ENCODE data around the gene RALA. TPM values are rescaled to one million over a fixed set of nuclear protein-coding genes. Genes with fewer than 3 reads are reported as not detected.

RALA gene
- total and polyA plus RNA-seq, 2 of the 13 experiments (the other 11 are each of a cell fraction or from before 2014, with no cell fraction given) = 11.8 to 19.5 TPM

DNA sequence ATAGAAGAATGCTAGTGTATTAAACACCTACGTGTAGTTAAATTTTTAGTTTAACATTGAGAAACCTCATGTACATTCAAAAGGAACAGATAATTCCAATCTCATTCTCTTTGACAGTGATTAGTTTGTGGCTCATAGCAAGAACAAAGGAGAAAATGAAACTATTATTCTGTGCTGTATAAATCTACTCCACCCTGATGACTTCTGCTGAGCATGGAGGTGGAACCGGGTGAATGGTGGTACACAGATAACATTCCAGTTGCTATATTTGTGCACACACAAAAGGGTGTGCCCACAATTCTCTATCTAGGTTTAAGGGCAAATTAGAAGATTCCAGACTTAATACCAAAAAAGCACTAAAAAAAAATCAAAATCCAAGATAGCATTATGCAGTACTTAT is 17.0 kb upstream of the RALA start:
- Histone ChIP-seq H3K27ac (ENCODE audit: extremely low read length, insufficient read depth, low read length) (no peak overlapping the region), H3K9ac (ENCODE audit: insufficient read depth, low read depth, low read length) (no peak overlapping the region), H4K20me1 (ENCODE audit: insufficient read depth, low read length) (no peaks in the 10 kb centered on the region), H3K36me3 (replicated peaks in 1 of 2; ENCODE audit: control insufficient read depth in 1 of 2, insufficient read depth in 2 of 2, low read length in 2 of 2) (no peaks in the 10 kb centered on the region), H3K4me3 (replicated peaks in 1 of 3; ENCODE audit: insufficient read depth in 1 of 3, low read depth in 2 of 3, low read length in 3 of 3) (no peak overlapping the region), H2AFZ (ENCODE audit: low read length) (no peak overlapping the region), H3K4me1 (ENCODE audit: insufficient read depth, low read length) (no peaks in the 10 kb centered on the region), H3K79me2 (ENCODE audit: insufficient read depth, low read length) (no peaks in the 10 kb centered on the region), H3K9me3 (ENCODE audit: low read length) (no peaks in the 10 kb centered on the region), H3K4me2 (ENCODE audit: low read depth, low read length) (no peak overlapping the region), H3K27me3 (ENCODE audit: control insufficient read depth in 1 of 2, insufficient read depth in 2 of 2, low read length in 2 of 2) (no peaks in the 10 kb centered on the region; a peak in 1 of 5 replicates)
- DNase-seq (ENCODE audit: low spot score) = no peak
- WGBS (ENCODE audit: low lambda C conversion rate) = 67% methylated on average over 2 of the region's 2 CpGs
- intact Hi-C loops (cut with micrococcal nuclease; ENCODE audit: unreplicated experiment) = no loop called here
- CTCF ChIA-PET (ENCODE audit: low intra/inter-chr PET ratio, low total read pairs) = no interaction called here
- no peak for ATAC-seq
- no peak for FAIRE-seq
- POLR2A ChIA-PET = interaction anchor here (1.0 kb wide), 1 partner anchor 15 kb away, joined by 3 read pairs; no protein-coding TSS in a partner anchor
- BruUV-seq (replicated peaks) = no TSS peak
- TF ChIP-seq MAF1 (CRISPR knock-in tag; IDR thresholded peaks at IDR 0.05; ENCODE audit: borderline replicate concordance) = no peak
- TF ChIP-seq, protein P1, sequence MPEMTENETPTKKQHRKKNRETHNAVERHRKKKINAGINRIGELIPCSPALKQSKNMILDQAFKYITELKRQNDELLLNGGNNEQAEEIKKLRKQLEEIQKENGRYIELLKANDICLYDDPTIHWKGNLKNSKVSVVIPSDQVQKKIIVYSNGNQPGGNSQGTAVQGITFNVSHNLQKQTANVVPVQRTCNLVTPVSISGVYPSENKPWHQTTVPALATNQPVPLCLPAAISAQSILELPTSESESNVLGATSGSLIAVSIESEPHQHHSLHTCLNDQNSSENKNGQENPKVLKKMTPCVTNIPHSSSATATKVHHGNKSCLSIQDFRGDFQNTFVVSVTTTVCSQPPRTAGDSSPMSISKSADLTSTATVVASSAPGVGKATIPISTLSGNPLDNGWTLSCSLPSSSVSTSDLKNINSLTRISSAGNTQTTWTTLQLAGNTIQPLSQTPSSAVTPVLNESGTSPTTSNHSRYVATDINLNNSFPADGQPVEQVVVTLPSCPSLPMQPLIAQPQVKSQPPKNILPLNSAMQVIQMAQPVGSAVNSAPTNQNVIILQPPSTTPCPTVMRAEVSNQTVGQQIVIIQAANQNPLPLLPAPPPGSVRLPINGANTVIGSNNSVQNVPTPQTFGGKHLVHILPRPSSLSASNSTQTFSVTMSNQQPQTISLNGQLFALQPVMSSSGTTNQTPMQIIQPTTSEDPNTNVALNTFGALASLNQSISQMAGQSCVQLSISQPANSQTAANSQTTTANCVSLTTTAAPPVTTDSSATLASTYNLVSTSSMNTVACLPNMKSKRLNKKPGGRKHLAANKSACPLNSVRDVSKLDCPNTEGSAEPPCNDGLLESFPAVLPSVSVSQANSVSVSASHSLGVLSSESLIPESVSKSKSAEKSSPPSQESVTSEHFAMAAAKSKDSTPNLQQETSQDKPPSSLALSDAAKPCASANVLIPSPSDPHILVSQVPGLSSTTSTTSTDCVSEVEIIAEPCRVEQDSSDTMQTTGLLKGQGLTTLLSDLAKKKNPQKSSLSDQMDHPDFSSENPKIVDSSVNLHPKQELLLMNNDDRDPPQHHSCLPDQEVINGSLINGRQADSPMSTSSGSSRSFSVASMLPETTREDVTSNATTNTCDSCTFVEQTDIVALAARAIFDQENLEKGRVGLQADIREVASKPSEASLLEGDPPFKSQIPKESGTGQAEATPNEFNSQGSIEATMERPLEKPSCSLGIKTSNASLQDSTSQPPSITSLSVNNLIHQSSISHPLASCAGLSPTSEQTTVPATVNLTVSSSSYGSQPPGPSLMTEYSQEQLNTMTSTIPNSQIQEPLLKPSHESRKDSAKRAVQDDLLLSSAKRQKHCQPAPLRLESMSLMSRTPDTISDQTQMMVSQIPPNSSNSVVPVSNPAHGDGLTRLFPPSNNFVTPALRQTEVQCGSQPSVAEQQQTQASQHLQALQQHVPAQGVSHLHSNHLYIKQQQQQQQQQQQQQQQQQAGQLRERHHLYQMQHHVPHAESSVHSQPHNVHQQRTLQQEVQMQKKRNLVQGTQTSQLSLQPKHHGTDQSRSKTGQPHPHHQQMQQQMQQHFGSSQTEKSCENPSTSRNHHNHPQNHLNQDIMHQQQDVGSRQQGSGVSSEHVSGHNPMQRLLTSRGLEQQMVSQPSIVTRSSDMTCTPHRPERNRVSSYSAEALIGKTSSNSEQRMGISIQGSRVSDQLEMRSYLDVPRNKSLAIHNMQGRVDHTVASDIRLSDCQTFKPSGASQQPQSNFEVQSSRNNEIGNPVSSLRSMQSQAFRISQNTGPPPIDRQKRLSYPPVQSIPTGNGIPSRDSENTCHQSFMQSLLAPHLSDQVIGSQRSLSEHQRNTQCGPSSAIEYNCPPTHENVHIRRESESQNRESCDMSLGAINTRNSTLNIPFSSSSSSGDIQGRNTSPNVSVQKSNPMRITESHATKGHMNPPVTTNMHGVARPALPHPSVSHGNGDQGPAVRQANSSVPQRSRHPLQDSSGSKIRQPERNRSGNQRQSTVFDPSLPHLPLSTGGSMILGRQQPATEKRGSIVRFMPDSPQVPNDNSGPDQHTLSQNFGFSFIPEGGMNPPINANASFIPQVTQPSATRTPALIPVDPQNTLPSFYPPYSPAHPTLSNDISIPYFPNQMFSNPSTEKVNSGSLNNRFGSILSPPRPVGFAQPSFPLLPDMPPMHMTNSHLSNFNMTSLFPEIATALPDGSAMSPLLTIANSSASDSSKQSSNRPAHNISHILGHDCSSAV (CRISPR knock-in tag; IDR thresholded peaks at IDR 0.05; ENCODE audit: borderline replicate concordance) = no peak
- no peak for TF ChIP-seq ZNF546 (CRISPR knock-in tag; conservative IDR thresholded peaks at IDR 0.05)
- TF ChIP-seq, protein P2, sequence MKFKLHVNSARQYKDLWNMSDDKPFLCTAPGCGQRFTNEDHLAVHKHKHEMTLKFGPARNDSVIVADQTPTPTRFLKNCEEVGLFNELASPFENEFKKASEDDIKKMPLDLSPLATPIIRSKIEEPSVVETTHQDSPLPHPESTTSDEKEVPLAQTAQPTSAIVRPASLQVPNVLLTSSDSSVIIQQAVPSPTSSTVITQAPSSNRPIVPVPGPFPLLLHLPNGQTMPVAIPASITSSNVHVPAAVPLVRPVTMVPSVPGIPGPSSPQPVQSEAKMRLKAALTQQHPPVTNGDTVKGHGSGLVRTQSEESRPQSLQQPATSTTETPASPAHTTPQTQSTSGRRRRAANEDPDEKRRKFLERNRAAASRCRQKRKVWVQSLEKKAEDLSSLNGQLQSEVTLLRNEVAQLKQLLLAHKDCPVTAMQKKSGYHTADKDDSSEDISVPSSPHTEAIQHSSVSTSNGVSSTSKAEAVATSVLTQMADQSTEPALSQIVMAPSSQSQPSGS (CRISPR knock-in tag; IDR thresholded peaks at IDR 0.05) = no peak
- TF ChIP-seq, protein P3, sequence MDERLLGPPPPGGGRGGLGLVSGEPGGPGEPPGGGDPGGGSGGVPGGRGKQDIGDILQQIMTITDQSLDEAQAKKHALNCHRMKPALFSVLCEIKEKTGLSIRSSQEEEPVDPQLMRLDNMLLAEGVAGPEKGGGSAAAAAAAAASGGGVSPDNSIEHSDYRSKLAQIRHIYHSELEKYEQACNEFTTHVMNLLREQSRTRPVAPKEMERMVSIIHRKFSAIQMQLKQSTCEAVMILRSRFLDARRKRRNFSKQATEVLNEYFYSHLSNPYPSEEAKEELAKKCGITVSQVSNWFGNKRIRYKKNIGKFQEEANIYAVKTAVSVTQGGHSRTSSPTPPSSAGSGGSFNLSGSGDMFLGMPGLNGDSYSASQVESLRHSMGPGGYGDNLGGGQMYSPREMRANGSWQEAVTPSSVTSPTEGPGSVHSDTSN (CRISPR knock-in tag; IDR thresholded peaks at IDR 0.05) = no peak
- no peak for TF ChIP-seq PLRG1 (conservative IDR thresholded peaks at IDR 0.05)
- in situ Hi-C loops (cut with HindIII; ENCODE audit: extremely low pct_ligation_motif_present, low pct_unique_long_range_greater_than_20kb) = no loop called here
